ENCODE measurements around the gene RDH12. TPM values are rescaled to one million over a fixed set of nuclear protein-coding genes. Genes with fewer than 3 reads are reported as not detected.

RDH12 gene
- total and polyA plus RNA-seq, 2 donors (not counting 1 experiment from before 2014, with no cell fraction given): not detected

GRCh38 chr14:67749341-67750084 is 47.8 kb downstream of the RDH12 start:
- Histone ChIP-seq H3K4me3 (replicated peaks in 1 of 4; ENCODE audit: control extremely low read depth in 1 of 4, insufficient read depth in 1 of 4, low read depth in 3 of 4, low read length in 4 of 4) (no peak overlapping the region), H3K4me1 (ENCODE audit: control insufficient read depth, extremely low read depth, insufficient read depth, low read length) (no peaks in the 10 kb centered on the region), H3K4me2 (ENCODE audit: extremely low read depth, insufficient read depth, low read length) (no peak overlapping the region), H3K79me2 (ENCODE audit: control insufficient read depth, insufficient read depth, low read length) (no peaks in the 10 kb centered on the region), H4K20me1 (ENCODE audit: control insufficient read depth, extremely low read depth, insufficient read depth, low read length) (no peaks in the 10 kb centered on the region), H3K27me3 (ENCODE audit: control insufficient read depth, insufficient read depth, low read length) (no peaks in the 10 kb centered on the region), H3K9me3 (ENCODE audit: control insufficient read depth, insufficient read depth, low read depth, low read length) (no peaks in the 10 kb centered on the region), H3K9ac (ENCODE audit: insufficient read depth, low read length) (no peak overlapping the region), H3K36me3 (ENCODE audit: control insufficient read depth, insufficient read depth, low read length) (peaks cover 5% of the 10 kb centered on the region), H2AFZ (ENCODE audit: low read length) (no peak overlapping the region), H3K27ac (ENCODE audit: insufficient read depth, low read length) (no peak overlapping the region)
- peak in 1 of 2 donors; percentile 22 for DNase-seq (ENCODE audit: low read depth in 2 of 2)
- TF ChIP-seq, protein P1, sequence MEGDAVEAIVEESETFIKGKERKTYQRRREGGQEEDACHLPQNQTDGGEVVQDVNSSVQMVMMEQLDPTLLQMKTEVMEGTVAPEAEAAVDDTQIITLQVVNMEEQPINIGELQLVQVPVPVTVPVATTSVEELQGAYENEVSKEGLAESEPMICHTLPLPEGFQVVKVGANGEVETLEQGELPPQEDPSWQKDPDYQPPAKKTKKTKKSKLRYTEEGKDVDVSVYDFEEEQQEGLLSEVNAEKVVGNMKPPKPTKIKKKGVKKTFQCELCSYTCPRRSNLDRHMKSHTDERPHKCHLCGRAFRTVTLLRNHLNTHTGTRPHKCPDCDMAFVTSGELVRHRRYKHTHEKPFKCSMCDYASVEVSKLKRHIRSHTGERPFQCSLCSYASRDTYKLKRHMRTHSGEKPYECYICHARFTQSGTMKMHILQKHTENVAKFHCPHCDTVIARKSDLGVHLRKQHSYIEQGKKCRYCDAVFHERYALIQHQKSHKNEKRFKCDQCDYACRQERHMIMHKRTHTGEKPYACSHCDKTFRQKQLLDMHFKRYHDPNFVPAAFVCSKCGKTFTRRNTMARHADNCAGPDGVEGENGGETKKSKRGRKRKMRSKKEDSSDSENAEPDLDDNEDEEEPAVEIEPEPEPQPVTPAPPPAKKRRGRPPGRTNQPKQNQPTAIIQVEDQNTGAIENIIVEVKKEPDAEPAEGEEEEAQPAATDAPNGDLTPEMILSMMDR (conservative IDR thresholded peaks at IDR 0.05 in 1 of 2, IDR thresholded peaks at IDR 0.05 in 1 of 2; ENCODE audit: low read depth in 1 of 2, low read length in 2 of 2): no peak

GRCh38 chr14:67756496-67756895 is 54.8 kb downstream of the RDH12 start:
- H3K9ac ChIP-seq (ENCODE audit: insufficient read depth, low read length): no peak overlapping the region
- peaks cover 5% of the 10 kb centered on the region for H3K36me3 ChIP-seq (ENCODE audit: control insufficient read depth, insufficient read depth, low read length)
- H3K27me3 ChIP-seq (ENCODE audit: control insufficient read depth, insufficient read depth, low read length): no peaks in the 10 kb centered on the region
- no peaks in the 10 kb centered on the region for H3K79me2 ChIP-seq (ENCODE audit: control insufficient read depth, insufficient read depth, low read length)
- TF ChIP-seq, protein P1 (conservative IDR thresholded peaks at IDR 0.05 in 1 of 2, IDR thresholded peaks at IDR 0.05 in 1 of 2; ENCODE audit: low read depth in 1 of 2, low read length in 2 of 2): no peak
- TF ChIP-seq EZH2 (IDR thresholded peaks at IDR 0.05; ENCODE audit: low read length, missing control alignments): no peak
- no peak overlapping the region for H3K4me2 ChIP-seq (ENCODE audit: extremely low read depth, insufficient read depth, low read length)
- no peaks in the 10 kb centered on the region for H4K20me1 ChIP-seq (ENCODE audit: control insufficient read depth, extremely low read depth, insufficient read depth, low read length)
- H3K4me3 ChIP-seq (replicated peaks in 1 of 4; ENCODE audit: control extremely low read depth in 1 of 4, insufficient read depth in 1 of 4, low read depth in 3 of 4, low read length in 4 of 4): no peak overlapping the region
- no peak for DNase-seq (ENCODE audit: low read depth in 2 of 2)
- no peak overlapping the region for H3K27ac ChIP-seq (ENCODE audit: insufficient read depth, low read length)
- no peaks in the 10 kb centered on the region for H3K9me3 ChIP-seq (ENCODE audit: control insufficient read depth, insufficient read depth, low read depth, low read length)
- H2AFZ ChIP-seq (ENCODE audit: low read length): no peak overlapping the region
- no peaks in the 10 kb centered on the region for H3K4me1 ChIP-seq (ENCODE audit: control insufficient read depth, extremely low read depth, insufficient read depth, low read length)

GRCh38 chr14:67757175-67757574 is 55.5 kb downstream of the RDH12 start:
- TF ChIP-seq, protein P1 (conservative IDR thresholded peaks at IDR 0.05 in 1 of 2, IDR thresholded peaks at IDR 0.05 in 1 of 2; ENCODE audit: low read depth in 1 of 2, low read length in 2 of 2): no peak
- no peak overlapping the region for H3K4me2 ChIP-seq (ENCODE audit: extremely low read depth, insufficient read depth, low read length)
- no peaks in the 10 kb centered on the region for H4K20me1 ChIP-seq (ENCODE audit: control insufficient read depth, extremely low read depth, insufficient read depth, low read length)
- H2AFZ ChIP-seq (ENCODE audit: low read length): no peak overlapping the region
- no peaks in the 10 kb centered on the region for H3K9me3 ChIP-seq (ENCODE audit: control insufficient read depth, insufficient read depth, low read depth, low read length)
- H3K79me2 ChIP-seq (ENCODE audit: control insufficient read depth, insufficient read depth, low read length): no peaks in the 10 kb centered on the region
- H3K4me1 ChIP-seq (ENCODE audit: control insufficient read depth, extremely low read depth, insufficient read depth, low read length): no peaks in the 10 kb centered on the region
- no peak overlapping the region for H3K9ac ChIP-seq (ENCODE audit: insufficient read depth, low read length)
- no peak for DNase-seq (ENCODE audit: low read depth in 2 of 2)
- H3K27ac ChIP-seq (ENCODE audit: insufficient read depth, low read length): no peak overlapping the region
- H3K27me3 ChIP-seq (ENCODE audit: control insufficient read depth, insufficient read depth, low read length): no peaks in the 10 kb centered on the region
- H3K4me3 ChIP-seq (replicated peaks in 1 of 4; ENCODE audit: control extremely low read depth in 1 of 4, insufficient read depth in 1 of 4, low read depth in 3 of 4, low read length in 4 of 4): no peak overlapping the region
- H3K36me3 ChIP-seq (ENCODE audit: control insufficient read depth, insufficient read depth, low read length): peaks cover 4% of the 10 kb centered on the region
